ENCODE measurements around the gene KAZN.

Gene KAZN

DNA sequence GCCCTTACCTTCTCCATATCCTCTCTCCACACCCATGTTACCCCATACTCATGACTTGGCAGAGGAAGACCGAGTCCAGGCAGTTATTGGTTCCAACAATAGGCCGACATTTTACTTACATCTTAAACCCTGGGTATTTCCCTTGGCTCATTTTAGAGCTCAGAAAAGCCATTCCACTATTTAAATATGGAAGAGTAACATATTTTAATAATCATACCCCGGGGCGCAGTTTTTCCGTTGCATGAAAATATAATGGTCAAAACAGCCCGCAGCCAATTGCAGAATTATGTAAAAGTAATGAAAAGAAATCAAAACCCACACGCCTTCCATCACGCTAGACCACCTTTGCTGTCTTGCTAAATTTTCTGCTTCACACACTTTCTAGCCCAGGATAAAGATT is 48.5 kb downstream of the KAZN start:
- Histone ChIP-seq H3K27me3 (ENCODE audit: insufficient read depth, low read length) (no peaks in the 10 kb centered on the region), H3K4me3 (ENCODE audit: low read depth, low read length) (no peak overlapping the region), H3K36me3 (ENCODE audit: insufficient read depth, low read length) (no peaks in the 10 kb centered on the region), H3K79me2 (ENCODE audit: control insufficient read depth, insufficient read depth, low read length, unreplicated experiment) (no peaks in the 10 kb centered on the region), H3K27ac (ENCODE audit: low read depth, low read length) (no peak overlapping the region), H2AFZ (ENCODE audit: low read length, unreplicated experiment) (no peak overlapping the region), H3K4me1 (ENCODE audit: control insufficient read depth, insufficient read depth, low read length, unreplicated experiment) (no peaks in the 10 kb centered on the region)

- H3K79me2 ChIP-seq (ENCODE audit: control insufficient read depth, insufficient read depth, low read length, unreplicated experiment): no peaks in the 10 kb centered on the region
These were observed 49.3 kb downstream of the KAZN start for GRCh38 chr1:14647777-14648176.

GRCh38 chr1:14648391-14648790 is 49.9 kb downstream of the KAZN start:
- no peak overlapping the region for H3K4me3 ChIP-seq (ENCODE audit: low read depth, low read length)
- H3K27me3 ChIP-seq (ENCODE audit: insufficient read depth, low read length): no peaks in the 10 kb centered on the region
- no peaks in the 10 kb centered on the region for H3K36me3 ChIP-seq (ENCODE audit: insufficient read depth, low read length)
- no peaks in the 10 kb centered on the region for H3K79me2 ChIP-seq (ENCODE audit: control insufficient read depth, insufficient read depth, low read length, unreplicated experiment)
- H2AFZ ChIP-seq (ENCODE audit: low read length, unreplicated experiment): no peak overlapping the region
- no peak overlapping the region for H3K27ac ChIP-seq (ENCODE audit: low read depth, low read length)
- H3K4me1 ChIP-seq (ENCODE audit: control insufficient read depth, insufficient read depth, low read length, unreplicated experiment): no peaks in the 10 kb centered on the region

More at GRCh38 chr1:14647777-14648176, 49.3 kb downstream of the KAZN start:
- H3K36me3 ChIP-seq (ENCODE audit: insufficient read depth, low read length): no peaks in the 10 kb centered on the region
- H2AFZ ChIP-seq (ENCODE audit: low read length, unreplicated experiment): no peak overlapping the region
- H3K4me1 ChIP-seq (ENCODE audit: control insufficient read depth, insufficient read depth, low read length, unreplicated experiment): no peaks in the 10 kb centered on the region
- H3K27me3 ChIP-seq (ENCODE audit: insufficient read depth, low read length): no peaks in the 10 kb centered on the region
- H3K4me3 ChIP-seq (ENCODE audit: low read depth, low read length): no peak overlapping the region
- no peak overlapping the region for H3K27ac ChIP-seq (ENCODE audit: low read depth, low read length)

DNA sequence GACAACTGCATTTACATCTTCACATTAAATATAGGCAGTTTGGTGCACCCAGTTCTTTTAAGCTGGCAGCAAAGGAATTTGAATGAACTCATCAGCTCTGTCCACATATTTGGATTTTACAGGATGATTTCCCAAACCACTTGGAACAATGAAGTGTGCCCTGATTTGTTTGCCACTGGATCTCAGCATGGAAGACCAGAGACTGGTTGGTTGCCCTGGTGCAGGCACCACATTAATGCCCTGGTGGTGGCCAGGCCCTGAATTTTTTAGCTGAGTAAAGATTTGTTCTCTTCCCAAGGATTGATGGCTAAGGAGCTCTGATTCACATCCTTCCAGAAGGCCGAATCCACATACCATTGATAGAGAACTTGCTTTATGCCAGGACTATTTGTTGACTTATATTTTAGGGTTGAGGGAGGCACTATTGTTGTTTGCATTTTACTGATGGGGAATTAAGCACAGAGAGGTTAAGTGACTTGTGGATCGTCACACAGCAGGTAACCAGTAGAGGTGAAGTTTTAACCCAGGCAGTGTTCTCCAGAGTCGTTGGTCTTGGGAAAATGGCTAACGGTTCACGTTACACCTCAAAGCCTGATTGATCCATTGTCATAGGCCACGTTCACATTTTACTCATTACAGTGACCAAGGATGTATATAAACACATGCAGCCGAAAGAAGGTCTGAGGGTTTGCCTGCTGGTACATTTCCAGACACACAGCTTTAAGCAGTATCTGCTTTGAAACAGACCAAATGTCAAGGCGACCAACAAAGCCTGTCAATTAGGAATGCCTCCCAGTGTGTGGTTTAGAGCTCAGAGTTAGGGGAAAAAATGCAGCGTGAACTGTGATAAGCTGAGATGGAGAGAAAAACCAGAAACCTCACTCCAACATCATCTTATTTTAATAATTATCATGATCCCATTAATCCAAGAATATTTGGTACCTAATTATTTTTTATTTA is 50.7 kb downstream of the KAZN start:
- no peaks in the 10 kb centered on the region for H3K4me1 ChIP-seq (ENCODE audit: control insufficient read depth, insufficient read depth, low read length, unreplicated experiment)

DNA sequence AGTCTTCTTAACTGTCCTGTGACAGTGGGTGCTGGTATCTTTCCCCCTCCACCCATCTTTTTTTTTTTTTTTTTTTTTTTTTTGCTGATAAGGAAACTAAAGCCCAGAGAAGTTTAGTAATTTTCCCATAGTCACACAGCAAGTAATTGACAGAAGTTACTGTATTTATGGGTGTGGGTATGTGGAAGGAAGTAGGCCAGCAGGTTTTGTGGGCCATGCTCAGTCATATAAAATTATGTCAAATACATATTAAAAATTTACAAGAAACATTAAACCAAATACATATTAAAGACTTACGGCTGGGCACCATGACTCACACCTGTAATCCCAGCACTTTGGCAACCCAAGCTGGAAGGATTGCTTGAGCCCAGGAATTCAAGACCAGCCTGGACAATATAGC is 51.5 kb downstream of the KAZN start:
- Histone ChIP-seq H2AFZ (ENCODE audit: low read length, unreplicated experiment) (no peak overlapping the region), H3K27me3 (ENCODE audit: insufficient read depth, low read length) (no peaks in the 10 kb centered on the region), H3K27ac (ENCODE audit: low read depth, low read length) (no peak overlapping the region), H3K4me1 (ENCODE audit: control insufficient read depth, insufficient read depth, low read length, unreplicated experiment) (no peaks in the 10 kb centered on the region), H3K79me2 (ENCODE audit: control insufficient read depth, insufficient read depth, low read length, unreplicated experiment) (no peaks in the 10 kb centered on the region), H3K4me3 (ENCODE audit: low read depth, low read length) (no peak overlapping the region), H3K36me3 (ENCODE audit: insufficient read depth, low read length) (no peaks in the 10 kb centered on the region)

More for the DNA sequence above, 50.7 kb downstream of the KAZN start:
- Histone ChIP-seq H3K79me2 (ENCODE audit: control insufficient read depth, insufficient read depth, low read length, unreplicated experiment) (no peaks in the 10 kb centered on the region), H2AFZ (ENCODE audit: low read length, unreplicated experiment) (no peak overlapping the region), H3K27ac (ENCODE audit: low read depth, low read length) (no peak overlapping the region), H3K36me3 (ENCODE audit: insufficient read depth, low read length) (no peaks in the 10 kb centered on the region), H3K4me3 (ENCODE audit: low read depth, low read length) (no peak overlapping the region), H3K27me3 (ENCODE audit: insufficient read depth, low read length) (no peaks in the 10 kb centered on the region)

- no peak overlapping the region for H2AFZ ChIP-seq (ENCODE audit: low read length, unreplicated experiment)
- H3K4me3 ChIP-seq (ENCODE audit: low read depth, low read length): no peak overlapping the region
- no peaks in the 10 kb centered on the region for H3K36me3 ChIP-seq (ENCODE audit: insufficient read depth, low read length)
- H3K27ac ChIP-seq (ENCODE audit: low read depth, low read length): no peak overlapping the region
- H3K27me3 ChIP-seq (ENCODE audit: insufficient read depth, low read length): no peaks in the 10 kb centered on the region
- H3K4me1 ChIP-seq (ENCODE audit: control insufficient read depth, insufficient read depth, low read length, unreplicated experiment): no peaks in the 10 kb centered on the region
- no peaks in the 10 kb centered on the region for H3K79me2 ChIP-seq (ENCODE audit: control insufficient read depth, insufficient read depth, low read length, unreplicated experiment)
These were observed 52.5 kb downstream of the KAZN start for GRCh38 chr1:14650951-14651350.

DNA sequence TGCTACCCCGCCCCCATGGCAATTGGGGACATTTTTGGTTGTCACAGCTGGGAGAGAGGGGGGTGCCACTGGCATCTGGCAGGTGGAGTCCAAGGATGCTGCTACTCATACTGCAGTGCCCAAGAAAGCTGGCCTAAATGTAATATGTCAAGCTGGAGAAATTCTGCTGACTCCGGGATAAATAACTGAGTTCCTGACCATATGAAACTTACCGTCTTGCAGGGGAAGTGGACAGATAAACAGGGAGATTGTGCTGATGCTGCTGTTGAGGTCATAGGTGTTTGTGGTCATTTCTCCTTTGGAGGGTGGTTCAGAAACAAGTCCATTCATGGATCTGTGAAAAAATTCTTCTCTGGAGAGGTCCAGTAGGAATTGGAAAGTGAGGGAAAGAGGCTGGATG is 54.4 kb downstream of the KAZN start:
- H3K27ac ChIP-seq (ENCODE audit: low read depth, low read length): no peak overlapping the region
- H2AFZ ChIP-seq (ENCODE audit: low read length, unreplicated experiment): no peak overlapping the region
- no peaks in the 10 kb centered on the region for H3K27me3 ChIP-seq (ENCODE audit: insufficient read depth, low read length)
- no peaks in the 10 kb centered on the region for H3K36me3 ChIP-seq (ENCODE audit: insufficient read depth, low read length)
- H3K4me3 ChIP-seq (ENCODE audit: low read depth, low read length): no peak overlapping the region
- H3K4me1 ChIP-seq (ENCODE audit: control insufficient read depth, insufficient read depth, low read length, unreplicated experiment): no peaks in the 10 kb centered on the region
- no peaks in the 10 kb centered on the region for H3K79me2 ChIP-seq (ENCODE audit: control insufficient read depth, insufficient read depth, low read length, unreplicated experiment)

DNA sequence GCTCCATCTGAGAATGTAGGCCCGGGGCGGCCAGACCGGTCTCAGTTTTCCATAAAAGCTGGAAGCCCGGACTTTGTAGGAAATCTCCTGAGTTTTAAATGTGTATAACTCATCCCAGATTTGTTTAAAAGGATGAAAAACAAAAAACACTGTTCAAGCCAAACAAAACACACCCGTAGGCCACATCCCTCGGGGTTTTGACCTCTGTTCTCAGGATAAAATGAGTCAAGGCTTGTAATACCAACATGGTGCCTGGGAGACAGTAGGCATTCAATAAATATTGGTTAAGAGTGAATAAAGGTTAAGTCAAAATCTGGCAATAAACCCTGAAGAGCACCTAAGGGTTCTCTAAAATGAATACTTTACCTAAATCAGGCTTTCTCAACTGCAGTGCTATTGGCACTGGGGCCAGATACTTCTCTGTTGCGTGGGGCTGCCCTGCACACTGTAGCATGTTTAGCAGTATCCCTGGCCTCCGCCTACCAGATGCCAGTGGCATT is 55.0 kb downstream of the KAZN start:
- Histone ChIP-seq H3K79me2 (ENCODE audit: control insufficient read depth, insufficient read depth, low read length, unreplicated experiment) (no peaks in the 10 kb centered on the region), H3K27ac (ENCODE audit: low read depth, low read length) (no peak overlapping the region), H3K27me3 (ENCODE audit: insufficient read depth, low read length) (no peaks in the 10 kb centered on the region), H2AFZ (ENCODE audit: low read length, unreplicated experiment) (no peak overlapping the region), H3K36me3 (ENCODE audit: insufficient read depth, low read length) (no peaks in the 10 kb centered on the region), H3K4me1 (ENCODE audit: control insufficient read depth, insufficient read depth, low read length, unreplicated experiment) (no peaks in the 10 kb centered on the region), H3K4me3 (ENCODE audit: low read depth, low read length) (no peak overlapping the region)

DNA sequence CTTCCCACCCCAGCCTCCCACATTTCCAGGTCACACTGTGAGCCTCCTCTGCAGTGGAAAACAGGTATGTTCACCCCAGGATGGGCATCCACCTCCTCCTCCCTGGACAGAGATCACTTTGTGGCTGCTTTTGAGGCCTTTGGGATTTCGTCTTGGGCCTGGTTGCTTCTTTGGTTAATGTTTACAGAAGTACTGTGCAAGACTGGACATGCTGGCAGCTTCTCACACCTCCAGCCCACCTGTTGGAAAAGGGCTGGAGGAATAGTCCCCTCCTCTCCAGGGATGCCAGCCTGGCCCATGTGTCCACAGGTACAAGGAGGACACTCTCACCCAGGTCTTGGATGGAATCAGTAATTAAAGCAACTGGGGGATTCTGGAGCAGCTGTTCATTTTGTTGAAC is 56.1 kb downstream of the KAZN start:
- no peaks in the 10 kb centered on the region for H3K36me3 ChIP-seq (ENCODE audit: insufficient read depth, low read length)
- H3K79me2 ChIP-seq (ENCODE audit: control insufficient read depth, insufficient read depth, low read length, unreplicated experiment): no peaks in the 10 kb centered on the region
- no peaks in the 10 kb centered on the region for H3K27me3 ChIP-seq (ENCODE audit: insufficient read depth, low read length)
- H3K4me3 ChIP-seq (ENCODE audit: low read depth, low read length): no peak overlapping the region
- H2AFZ ChIP-seq (ENCODE audit: low read length, unreplicated experiment): no peak overlapping the region
- no peaks in the 10 kb centered on the region for H3K4me1 ChIP-seq (ENCODE audit: control insufficient read depth, insufficient read depth, low read length, unreplicated experiment)
- H3K27ac ChIP-seq (ENCODE audit: low read depth, low read length): no peak overlapping the region

GRCh38 chr1:14655385-14655784 is 56.9 kb downstream of the KAZN start:
- Histone ChIP-seq H3K36me3 (ENCODE audit: insufficient read depth, low read length) (no peaks in the 10 kb centered on the region), H3K4me1 (ENCODE audit: control insufficient read depth, insufficient read depth, low read length, unreplicated experiment) (no peaks in the 10 kb centered on the region), H3K79me2 (ENCODE audit: control insufficient read depth, insufficient read depth, low read length, unreplicated experiment) (no peaks in the 10 kb centered on the region), H2AFZ (ENCODE audit: low read length, unreplicated experiment) (no peak overlapping the region), H3K27me3 (ENCODE audit: insufficient read depth, low read length) (no peaks in the 10 kb centered on the region), H3K4me3 (ENCODE audit: low read depth, low read length) (no peak overlapping the region), H3K27ac (ENCODE audit: low read depth, low read length) (no peak overlapping the region)

DNA sequence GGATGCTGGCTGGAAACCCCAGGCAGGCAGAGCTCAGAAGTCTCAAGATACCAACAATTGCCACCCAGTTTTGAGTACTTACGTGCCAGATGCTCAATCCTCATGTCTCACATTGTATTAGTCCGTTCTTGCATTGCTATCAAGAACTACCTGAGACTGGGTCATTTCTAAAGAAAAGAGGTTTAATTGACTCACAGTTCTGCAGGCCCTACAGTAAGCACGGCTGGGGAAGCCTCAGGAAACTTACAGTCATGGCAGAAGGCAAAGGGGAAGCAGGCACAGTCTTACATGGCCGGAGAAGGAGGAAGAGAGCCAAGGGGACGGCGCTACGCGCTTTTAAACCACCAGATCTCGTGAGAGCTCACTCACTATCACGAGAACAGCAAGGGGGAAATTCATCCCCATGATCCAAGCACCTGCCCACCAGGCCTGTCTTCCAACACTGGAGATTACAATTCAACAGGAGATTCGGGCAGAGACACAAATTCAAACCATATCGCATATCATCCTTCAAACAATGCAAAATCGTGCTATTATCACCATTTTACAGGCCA is 58.0 kb downstream of the KAZN start:
- H3K4me3 ChIP-seq (ENCODE audit: low read depth, low read length): no peak overlapping the region
- H3K27me3 ChIP-seq (ENCODE audit: insufficient read depth, low read length): no peaks in the 10 kb centered on the region

More for the DNA sequence above, 58.0 kb downstream of the KAZN start:
- Histone ChIP-seq H3K4me1 (ENCODE audit: control insufficient read depth, insufficient read depth, low read length, unreplicated experiment) (no peaks in the 10 kb centered on the region), H3K79me2 (ENCODE audit: control insufficient read depth, insufficient read depth, low read length, unreplicated experiment) (no peaks in the 10 kb centered on the region), H3K36me3 (ENCODE audit: insufficient read depth, low read length) (no peaks in the 10 kb centered on the region), H3K27ac (ENCODE audit: low read depth, low read length) (no peak overlapping the region), H2AFZ (ENCODE audit: low read length, unreplicated experiment) (no peak overlapping the region)

All from ACC112 (cell line).